ENCODE data around the gene MAPK8IP3. TPM values are rescaled to one million over a fixed set of nuclear protein-coding genes. Genes with fewer than 3 reads are reported as not detected.
A peak's percentile ranks its signal among the peaks of the same experiment; 100 is the strongest.
"Not testable (repeated sequence)": the region's sequence is repeated elsewhere in the genome, so short reads cannot be mapped to it uniquely, and the experiment has no call there.

MAPK8IP3 gene
- total RNA-seq, 1 donor from 2014 or later: 147 TPM

GRCh38 chr16:1794908-1795666, 89.1 kb downstream of the MAPK8IP3 start:
- Mint-ChIP-seq H3K27me3 (ENCODE audit: unreplicated experiment) (no peaks in the 10 kb centered on the region), H3K4me3 (ENCODE audit: unreplicated experiment) (no peak overlapping the region)

DNA sequence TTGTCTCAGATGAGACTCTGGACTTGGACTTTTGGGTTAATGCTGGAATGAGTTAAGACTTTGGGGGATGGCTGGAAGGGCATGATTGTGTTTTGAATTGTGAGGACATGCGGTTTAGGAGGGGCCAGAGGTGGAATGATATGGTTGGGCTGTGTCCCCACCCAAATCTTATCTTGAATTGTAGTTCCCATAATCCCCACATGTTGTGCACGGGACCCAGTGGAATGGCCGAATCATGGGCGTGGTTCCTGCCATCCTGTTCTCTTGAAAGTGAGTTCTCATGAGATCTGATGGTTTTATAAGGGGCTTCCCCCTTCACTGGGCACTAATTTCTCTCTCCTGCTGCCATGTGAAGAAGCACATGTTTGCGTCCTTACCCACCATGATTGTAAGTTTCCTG, 93.3 kb downstream of the MAPK8IP3 start:
- peak overlapping the region; percentile 27 for H3K4me3 Mint-ChIP-seq (ENCODE audit: unreplicated experiment)
- H3K36me3 Mint-ChIP-seq (ENCODE audit: low read depth, unreplicated experiment): peaks cover 26% of the 10 kb centered on the region
- DNase-seq (ENCODE audit: low spot score); H3K9me3 Mint-ChIP-seq (ENCODE audit: unreplicated experiment); H3K27ac Mint-ChIP-seq (ENCODE audit: unreplicated experiment); H3K27me3 Mint-ChIP-seq (ENCODE audit: unreplicated experiment); H3K4me1 Mint-ChIP-seq (ENCODE audit: unreplicated experiment): not testable (repeated sequence)

More at GRCh38 chr16:1794908-1795666, 89.1 kb downstream of the MAPK8IP3 start:
- H3K27ac Mint-ChIP-seq (ENCODE audit: unreplicated experiment): no peak overlapping the region
- peaks cover 4% of the 10 kb centered on the region for H3K9me3 Mint-ChIP-seq (ENCODE audit: unreplicated experiment)
- DNase-seq (ENCODE audit: low spot score): no peak
- H3K36me3 Mint-ChIP-seq (ENCODE audit: low read depth, unreplicated experiment): peaks cover 15% of the 10 kb centered on the region
- H3K4me1 Mint-ChIP-seq (ENCODE audit: unreplicated experiment): no peaks in the 10 kb centered on the region
- no peak for TF ChIP-seq CTCF (IDR thresholded peaks at IDR 0.05; ENCODE audit: unreplicated experiment)

DNA sequence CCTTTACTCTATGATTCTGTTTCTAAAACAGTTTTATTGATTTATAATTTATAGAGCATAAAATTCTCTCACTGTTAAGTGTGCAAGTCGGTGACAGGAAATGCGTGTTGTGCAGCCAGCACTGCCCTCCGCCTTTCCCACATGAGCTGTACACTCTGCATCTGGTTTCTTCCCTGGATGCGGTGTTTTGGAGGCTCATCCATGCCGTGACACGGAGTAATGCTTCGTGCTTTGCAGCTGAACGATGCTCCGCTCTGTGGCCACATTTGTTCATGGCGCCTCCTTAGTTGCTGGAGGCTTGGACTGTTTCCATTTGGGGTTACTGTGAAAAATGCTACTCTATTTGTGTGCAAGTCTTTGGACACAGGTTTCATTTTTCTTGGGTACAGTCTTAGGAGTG, 94.7 kb downstream of the MAPK8IP3 start:
- Mint-ChIP-seq H3K4me1 (ENCODE audit: unreplicated experiment) (no peaks in the 10 kb centered on the region), H3K4me3 (ENCODE audit: unreplicated experiment) (peak overlapping the region; percentile 8), H3K27me3 (ENCODE audit: unreplicated experiment) (peaks cover 4% of the 10 kb centered on the region)

DNA sequence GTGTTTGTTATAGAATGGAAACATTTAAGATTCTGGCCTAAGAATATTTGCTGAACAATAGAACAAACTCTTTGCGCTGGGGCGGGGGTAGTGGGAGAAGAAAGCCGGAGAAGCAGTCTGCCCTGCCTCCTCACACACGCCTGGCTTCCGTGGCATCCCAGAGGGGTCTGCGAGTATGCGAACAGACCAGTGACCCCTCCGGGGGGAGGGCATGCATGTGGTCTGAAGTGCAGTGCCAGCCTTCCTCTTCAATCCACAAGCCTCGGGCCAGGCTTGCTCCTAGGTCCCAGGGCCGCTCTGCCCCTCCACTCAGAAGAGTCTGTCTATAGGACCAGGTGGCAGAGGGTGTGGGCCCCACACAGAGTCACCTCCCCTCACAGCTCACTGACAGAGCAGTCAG, 101.6 kb downstream of the MAPK8IP3 start:
- H3K4me3 Mint-ChIP-seq (ENCODE audit: unreplicated experiment): no peak overlapping the region
- no peak overlapping the region for H3K27ac Mint-ChIP-seq (ENCODE audit: unreplicated experiment)
- no peak for DNase-seq (ENCODE audit: low spot score)
- H3K36me3 Mint-ChIP-seq (ENCODE audit: low read depth, unreplicated experiment): peaks cover 24% of the 10 kb centered on the region
- H3K27me3 Mint-ChIP-seq (ENCODE audit: unreplicated experiment): peaks cover 3% of the 10 kb centered on the region
- H3K9me3 Mint-ChIP-seq (ENCODE audit: unreplicated experiment): no peaks in the 10 kb centered on the region
- no peak for TF ChIP-seq CTCF (IDR thresholded peaks at IDR 0.05; ENCODE audit: unreplicated experiment)
- no peaks in the 10 kb centered on the region for H3K4me1 Mint-ChIP-seq (ENCODE audit: unreplicated experiment)

More for the DNA sequence above, 94.7 kb downstream of the MAPK8IP3 start:
- Mint-ChIP-seq H3K27ac (ENCODE audit: unreplicated experiment) (no peak overlapping the region), H3K9me3 (ENCODE audit: unreplicated experiment) (peaks cover 9% of the 10 kb centered on the region), H3K36me3 (ENCODE audit: low read depth, unreplicated experiment) (peaks cover 29% of the 10 kb centered on the region)
- no peak for DNase-seq (ENCODE audit: low spot score)
- TF ChIP-seq CTCF (IDR thresholded peaks at IDR 0.05; ENCODE audit: unreplicated experiment): no peak

GRCh38 chr16:1808691-1809090, 102.7 kb downstream of the MAPK8IP3 start:
- no peak for TF ChIP-seq CTCF (IDR thresholded peaks at IDR 0.05; ENCODE audit: unreplicated experiment)
- H3K4me3 Mint-ChIP-seq (ENCODE audit: unreplicated experiment): no peak overlapping the region
- H3K27ac Mint-ChIP-seq (ENCODE audit: unreplicated experiment): no peak overlapping the region
- H3K9me3 Mint-ChIP-seq (ENCODE audit: unreplicated experiment): no peaks in the 10 kb centered on the region
- peaks cover 3% of the 10 kb centered on the region for H3K27me3 Mint-ChIP-seq (ENCODE audit: unreplicated experiment)
- no peaks in the 10 kb centered on the region for H3K4me1 Mint-ChIP-seq (ENCODE audit: unreplicated experiment)
- peaks cover 29% of the 10 kb centered on the region for H3K36me3 Mint-ChIP-seq (ENCODE audit: low read depth, unreplicated experiment)
- no peak for DNase-seq (ENCODE audit: low spot score)

All from endothelial cell (in vitro differentiated cells).